ENCODE measurements around the gene ADD1.
"Not testable (repeated sequence)": the region's sequence is repeated elsewhere in the genome, so short reads cannot be mapped to it uniquely, and the experiment has no call there.

ADD1 gene

DNA sequence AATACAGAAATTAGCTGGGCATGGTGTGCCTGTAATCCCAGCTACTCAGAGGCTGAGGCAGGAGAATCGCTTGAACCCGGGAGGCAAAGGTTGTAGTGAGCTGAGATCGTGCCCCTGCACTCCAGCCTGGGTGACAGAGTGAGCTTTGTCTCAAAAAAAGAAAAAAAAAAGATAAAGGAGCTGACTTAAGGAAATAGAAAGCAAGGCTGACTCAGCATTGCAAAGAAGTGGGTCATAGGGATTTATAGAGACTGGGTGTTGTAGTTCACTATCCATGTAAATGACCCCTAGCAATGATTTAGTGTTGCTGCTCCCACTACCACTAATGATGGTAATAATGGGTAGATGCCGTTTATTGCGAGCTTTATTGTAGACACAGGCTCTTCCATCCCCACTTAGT lies 47.6 kb downstream of the ADD1 start:
- no peak for DNase-seq

GRCh38 chr4:2893772-2894171 lies 50.1 kb downstream of the ADD1 start:
- no peak for DNase-seq

DNA sequence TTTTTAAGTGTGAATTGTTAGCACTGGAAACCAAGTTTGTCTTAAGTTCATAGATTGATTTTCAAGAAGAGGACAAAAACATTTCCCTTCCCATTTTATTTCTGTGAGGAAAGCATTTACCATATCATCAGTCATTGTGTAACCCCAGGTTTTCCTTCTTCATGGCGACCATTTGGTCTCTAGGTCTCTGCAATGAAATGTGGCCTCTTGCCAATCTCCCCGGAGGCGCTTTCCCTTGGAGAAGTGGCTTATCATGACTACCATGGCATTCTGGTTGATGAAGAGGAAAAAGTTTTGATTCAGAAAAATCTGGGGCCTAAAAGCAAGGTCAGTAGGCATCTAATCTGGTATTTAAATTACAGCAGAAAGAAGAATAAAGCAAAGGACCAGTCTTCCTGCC lies 54.4 kb downstream of the ADD1 start:
- no peak for DNase-seq

DNA sequence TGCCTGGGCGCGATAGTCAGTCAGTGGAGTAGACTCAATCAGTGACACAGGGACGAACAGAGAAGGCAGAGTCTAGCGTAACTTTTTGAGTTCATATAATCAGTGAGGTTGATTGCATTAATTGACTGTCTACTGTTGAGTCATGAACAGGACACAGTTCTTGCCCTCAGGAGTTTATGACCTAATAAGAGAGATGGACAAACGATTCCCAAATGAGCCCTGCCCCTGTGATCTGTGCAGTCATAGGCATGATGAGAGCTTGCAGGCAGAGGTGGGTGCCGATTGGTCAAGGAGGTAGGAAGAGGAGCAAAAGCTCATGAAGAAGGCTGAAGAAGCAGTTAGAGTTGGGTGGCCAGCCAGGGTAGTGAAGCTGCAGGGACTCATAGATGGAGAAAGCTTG lies 57.1 kb downstream of the ADD1 start:
- DNase-seq, result no peak

DNA sequence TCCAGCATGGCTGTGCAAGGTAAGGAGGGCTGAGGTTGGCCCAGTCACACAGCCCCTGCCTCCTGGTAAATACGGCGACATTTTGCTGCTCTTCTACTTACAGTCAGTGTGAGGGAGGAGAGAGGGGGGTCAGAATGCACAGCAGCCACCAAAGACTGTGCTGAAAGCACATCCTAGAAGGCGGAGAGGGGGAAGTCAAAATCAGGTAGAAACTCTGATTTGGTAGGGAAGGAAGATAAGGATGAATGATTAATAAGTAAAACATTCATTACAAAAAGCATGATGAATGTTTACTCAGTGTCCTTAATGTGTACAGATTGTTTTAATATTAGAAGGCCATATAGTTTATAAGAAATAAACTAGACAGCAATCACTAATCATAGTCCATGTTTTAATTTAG lies 57.5 kb downstream of the ADD1 start:
- DNase-seq, result no peak

- no peak for DNase-seq
Observed at GRCh38 chr4:2902126-2902525, 58.5 kb downstream of the ADD1 start.

DNA sequence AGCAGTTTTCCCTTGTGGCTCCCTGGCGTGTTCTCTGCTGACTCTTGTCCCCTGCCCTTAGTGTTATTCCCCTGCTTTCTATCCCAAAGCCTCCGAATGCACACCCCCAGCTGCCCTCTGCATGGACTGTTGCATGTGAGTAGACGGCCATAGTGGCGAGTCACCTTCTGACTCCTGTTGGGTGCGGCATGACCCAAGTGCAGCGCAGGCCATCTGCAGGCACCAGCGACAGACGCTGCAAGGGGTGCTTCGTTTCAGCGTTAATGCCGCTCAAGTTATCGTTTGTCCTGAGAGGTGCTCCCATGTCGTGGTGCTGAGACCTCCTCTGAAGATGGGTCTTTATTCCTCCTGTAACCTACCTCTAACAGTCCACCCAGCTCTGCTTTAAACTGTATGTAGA lies 61.9 kb downstream of the ADD1 start:
- no peak for DNase-seq

DNA sequence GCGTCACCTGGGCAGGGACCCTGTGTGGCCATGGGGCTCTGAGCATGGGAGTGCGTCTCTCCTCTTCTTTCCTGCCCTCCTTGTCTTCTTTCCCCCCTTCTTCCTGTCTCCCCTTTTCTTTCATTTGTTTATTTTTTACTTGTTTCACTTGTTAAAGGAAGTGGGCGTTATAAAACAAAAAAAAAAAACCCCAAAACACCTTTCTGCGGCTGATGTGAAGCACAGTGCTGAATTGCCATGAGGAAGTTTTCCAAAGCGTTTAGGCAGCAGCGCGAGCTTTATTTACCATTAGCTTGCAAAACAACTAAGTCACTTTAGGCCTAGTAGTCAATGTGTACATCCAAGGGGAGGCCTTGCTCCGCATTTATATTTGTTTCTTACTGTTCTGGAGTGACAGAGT lies 62.6 kb downstream of the ADD1 start:
- DNase-seq, result no peak

DNA sequence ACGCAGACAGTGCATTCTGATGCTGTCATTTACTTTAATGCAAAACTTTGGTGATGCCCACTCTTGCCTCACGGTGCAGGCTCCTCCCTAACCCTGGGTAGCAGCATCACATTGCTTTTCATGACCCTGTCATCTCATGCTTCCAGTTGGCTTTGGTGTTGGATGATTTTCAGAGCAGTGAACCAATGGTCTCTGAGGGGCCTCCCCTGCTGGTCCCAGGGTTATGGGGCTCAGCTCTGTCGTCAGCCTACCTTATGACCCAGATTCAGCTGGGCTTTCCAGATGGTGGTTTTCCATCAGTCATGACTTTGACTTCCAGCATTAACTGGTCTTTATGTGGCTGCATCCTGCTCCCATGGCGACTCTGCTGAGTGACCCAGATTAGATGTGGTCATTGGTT lies 63.6 kb downstream of the ADD1 start:
- no peak for DNase-seq

GRCh38 chr4:2907706-2908293 lies 64.2 kb downstream of the ADD1 start:
- DNase-seq, result no peak

- DNase-seq, result no peak
Observed at GRCh38 chr4:2908686-2909085, 65.0 kb downstream of the ADD1 start.

DNA sequence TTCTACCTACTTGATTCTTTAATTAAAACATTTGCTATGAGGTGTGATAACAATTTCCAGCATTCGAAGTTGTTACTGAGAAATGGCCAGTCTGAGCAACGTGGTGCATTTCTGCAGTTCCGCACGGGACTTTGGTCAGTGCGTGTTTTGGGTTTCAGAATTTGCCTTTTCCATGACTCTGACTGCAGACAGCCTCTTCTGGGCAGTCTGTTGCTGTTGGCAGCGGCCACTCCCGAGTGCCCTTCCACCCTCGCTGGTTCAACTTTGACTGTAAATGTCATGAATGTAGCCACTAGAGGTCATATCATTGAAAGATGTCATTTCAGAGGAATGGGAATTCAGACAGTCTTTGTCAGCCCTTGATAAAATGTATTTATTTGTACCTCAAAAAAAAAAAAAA lies 65.9 kb downstream of the ADD1 start:
- DNase-seq, result no peak

DNA sequence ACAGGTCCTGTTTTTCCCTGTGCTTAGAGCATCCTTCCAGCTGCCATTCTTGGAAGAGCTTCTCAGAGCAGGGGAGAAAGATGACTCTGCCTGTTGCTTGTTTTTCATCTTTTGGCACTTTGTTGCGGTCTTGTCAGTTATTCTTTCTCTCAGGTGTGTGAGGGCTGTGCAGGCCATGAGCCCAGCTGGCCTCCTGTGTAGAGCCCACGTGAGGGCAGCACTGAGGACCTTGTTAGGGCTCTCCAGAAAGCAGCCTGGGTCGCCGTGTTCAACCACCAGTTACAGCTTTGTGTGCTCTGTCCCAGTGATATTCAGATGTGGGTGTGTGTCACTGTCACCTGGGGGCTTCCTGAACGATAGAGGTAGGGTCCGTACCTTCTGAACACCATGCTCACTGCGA lies 66.8 kb downstream of the ADD1 start:
- DNase-seq, result no peak

GRCh38 chr4:2911868-2912267 lies 68.2 kb downstream of the ADD1 start:
- no peak for DNase-seq

DNA sequence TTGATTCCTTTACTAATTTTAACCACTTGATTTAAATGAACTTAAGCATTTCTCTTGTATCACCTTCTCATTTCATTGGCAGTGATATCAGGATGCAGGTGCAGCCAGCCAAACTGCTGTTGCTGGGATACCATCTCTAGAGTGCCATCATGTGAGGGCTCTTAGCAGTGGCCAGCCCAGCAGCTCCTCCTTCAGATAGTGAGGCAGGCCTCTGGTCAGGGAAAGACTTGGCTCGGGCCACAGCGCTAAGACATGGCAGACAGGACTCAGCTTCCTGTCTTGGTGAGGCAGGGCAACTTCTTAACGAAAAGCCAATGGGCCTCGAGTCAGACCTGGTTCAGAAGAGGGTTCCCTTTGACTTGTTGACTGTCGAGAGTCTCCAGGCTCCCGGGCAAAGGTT lies 69.5 kb downstream of the ADD1 start:
- DNase-seq, result no peak

GRCh38 chr4:2914256-2915126 lies 70.8 kb downstream of the ADD1 start:
- DNase-seq, result no peak

DNA sequence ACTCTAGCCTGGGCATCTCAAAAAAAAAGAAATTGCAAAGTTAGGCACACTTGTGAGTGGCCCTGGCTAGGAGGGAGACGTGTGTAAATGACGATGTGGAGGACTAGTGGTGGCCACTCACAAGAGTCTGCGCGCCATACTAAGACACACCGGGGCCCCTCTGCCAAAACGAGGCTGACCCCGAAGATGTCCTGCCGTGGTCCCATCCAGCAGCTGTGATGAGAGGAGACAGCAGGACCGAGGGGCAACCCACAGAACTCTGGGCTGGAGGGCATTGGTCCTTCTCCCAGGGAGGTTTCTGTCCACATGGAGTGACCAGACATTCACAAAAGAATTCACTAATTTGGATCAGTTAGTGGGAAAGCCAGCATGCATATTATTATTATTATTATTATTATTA lies 72.1 kb downstream of the ADD1 start:
- no peak for DNase-seq

DNA sequence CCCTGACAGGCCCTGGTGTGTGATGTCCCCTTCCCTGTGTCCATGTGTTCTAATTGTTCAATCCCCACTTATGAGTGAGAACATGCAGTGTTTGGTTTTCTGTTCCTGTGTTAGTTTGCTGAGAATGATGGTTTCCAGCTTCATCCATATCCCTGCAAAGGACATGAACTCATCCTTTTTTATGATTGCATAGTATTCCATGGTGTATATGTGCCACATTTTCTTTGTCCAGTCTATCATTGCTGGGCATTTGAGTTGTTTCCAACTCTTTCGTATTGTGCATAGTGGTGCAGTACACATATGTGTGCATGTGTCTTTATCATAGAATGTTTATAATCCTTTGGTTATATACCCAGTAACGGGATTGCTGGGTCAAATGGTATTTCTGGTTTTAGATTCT lies 73.1 kb downstream of the ADD1 start:
- DNase-seq, result not testable (repeated sequence)

DNA sequence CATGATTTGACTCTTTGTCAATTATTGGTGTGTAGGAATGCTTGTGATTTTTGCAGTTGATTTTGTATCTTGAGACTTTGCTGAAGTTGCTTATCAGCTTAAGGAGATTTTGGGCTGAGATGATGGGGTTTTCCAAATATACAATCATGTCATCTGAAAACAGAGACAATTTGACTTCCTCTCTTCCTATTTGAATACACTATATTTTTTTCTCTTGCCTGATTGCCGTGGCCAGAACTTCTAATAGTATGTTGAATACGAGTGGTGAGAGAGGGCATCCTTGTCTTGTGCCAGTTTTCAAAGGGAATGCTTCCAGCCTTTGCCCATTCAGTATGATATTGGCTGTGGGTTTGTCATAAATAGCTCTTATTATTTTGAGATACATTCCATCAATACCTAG lies 74.7 kb downstream of the ADD1 start:
- DNase-seq, result not testable (repeated sequence)

- not testable (repeated sequence) for DNase-seq
Observed at GRCh38 chr4:2918714-2919113, 75.1 kb downstream of the ADD1 start.

DNA sequence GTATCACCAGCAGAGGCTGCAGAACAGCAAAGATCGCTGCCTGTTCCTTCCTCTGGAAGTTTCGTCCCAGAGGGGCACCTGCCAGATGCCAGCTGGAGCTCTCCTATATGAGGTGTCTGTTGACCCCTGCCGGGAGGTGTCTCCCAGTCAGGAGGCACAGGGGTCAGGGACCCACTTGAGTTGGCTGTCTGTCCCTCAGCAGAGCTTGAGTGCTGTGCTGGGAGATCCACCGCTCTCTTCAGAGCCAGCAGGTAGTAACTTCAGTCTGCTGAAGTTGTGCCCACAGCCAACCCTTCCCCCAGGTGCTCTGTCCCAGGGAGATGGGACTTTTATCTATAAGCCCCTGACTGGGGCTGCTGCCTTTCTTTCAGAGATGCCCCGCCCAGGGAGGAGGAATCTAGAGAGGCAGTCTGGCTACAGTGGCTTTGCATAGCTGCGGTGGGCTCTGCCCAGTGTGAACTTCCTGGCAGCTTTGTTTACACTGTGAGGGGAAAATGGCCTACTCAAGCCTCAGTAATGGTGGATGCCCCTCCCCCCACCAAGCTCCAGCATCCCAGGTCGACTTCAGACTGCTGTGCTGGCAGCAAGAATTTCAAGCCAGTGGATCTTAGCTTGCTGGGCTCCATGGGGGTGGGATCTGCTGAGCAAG lies 78.9 kb downstream of the ADD1 start:
- not testable (repeated sequence) for DNase-seq

DNA sequence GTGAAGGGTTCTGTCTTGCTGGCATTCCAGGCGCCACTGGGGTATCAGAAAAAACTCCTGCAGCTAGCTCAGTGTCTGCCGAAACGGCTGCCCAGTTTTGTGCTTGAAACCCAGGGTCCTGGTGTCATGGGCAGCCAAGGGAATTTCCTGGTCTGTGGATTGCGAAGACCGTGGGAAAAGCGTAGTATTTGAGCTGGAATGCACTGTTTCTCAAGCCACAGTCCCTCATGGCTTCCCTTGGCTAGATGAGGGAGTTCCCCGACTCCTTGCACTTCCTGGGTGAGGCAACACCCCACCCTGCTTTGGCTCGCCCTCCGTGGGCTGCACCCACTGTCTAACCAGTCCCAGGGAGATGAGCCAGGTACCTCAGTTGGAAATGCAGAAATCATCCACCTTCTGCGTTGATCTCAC lies 79.5 kb downstream of the ADD1 start:
- DNase-seq, result no peak

DNA sequence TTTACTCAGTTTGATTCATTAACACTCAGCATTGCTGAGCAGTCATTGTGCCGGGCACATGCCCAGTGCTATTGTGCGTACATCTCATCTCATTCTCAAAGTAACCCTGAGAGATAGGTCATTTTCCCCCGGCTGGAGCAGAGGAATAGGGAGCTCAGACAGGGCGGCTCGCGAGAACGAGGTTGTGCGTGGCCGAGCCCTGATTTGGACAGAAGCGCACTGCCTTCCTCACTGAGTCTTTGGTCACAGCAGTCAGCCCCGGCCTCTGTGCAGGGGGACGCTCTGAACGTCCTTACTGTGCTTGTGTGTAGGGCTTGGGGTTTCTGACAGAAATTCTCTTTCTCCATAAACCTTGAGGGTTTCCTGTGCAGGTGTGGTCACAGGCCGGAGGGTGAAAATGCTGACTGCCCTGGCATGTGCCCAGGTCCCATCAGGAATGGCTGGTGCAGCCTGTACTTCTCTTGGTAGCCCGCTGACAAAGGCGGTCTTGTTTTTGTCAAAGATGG lies 80.1 kb downstream of the ADD1 start:
- DNase-seq, result no peak

DNA sequence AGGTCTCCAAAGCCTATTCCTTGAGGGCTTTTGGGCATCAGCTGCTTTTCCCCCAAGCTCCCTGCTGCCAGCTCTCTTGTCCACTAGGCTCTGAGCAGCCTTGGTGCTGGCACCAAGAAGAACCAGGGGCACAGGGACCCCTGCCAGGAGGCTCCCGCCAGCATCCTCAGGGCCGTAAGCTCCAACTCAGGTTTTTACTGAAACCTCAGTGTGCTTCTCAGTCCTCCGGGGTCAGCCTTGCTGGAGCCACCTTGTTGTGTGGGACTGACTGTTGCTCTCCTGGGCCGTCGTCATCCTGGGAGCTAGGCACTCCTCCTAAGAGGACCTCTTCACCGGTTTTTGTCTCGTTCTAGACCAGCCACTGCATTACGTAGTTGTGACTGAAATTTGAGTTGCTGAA lies 80.6 kb downstream of the ADD1 start:
- no peak for DNase-seq

All from activated gamma-delta T cell (primary cell).